Adipocyte (in vitro differentiated cells): ENCODE measurements around the gene RHEX.

Experiments used
- DNase-seq: peaks from one replicate; pipeline ENCODE4 v3.0.0-alpha.2; 2015; ENCODE audit warnings: low read depth
- H3K27me3 ChIP-seq: replicated peaks from 2 replicates; pipeline ENCODE4 v1.7.0; 2013; ENCODE audit warnings: mild to moderate bottlenecking, low read length, moderate library complexity; ENCODE audit not compliant: control insufficient read depth, insufficient read depth
- H3K36me3 ChIP-seq: 2 replicates; pipeline ENCODE4 v1.7.0; 2013; ENCODE audit warnings: low read length, mild to moderate bottlenecking, moderate library complexity; ENCODE audit not compliant: control insufficient read depth, insufficient read depth, severe bottlenecking
- H3K4me1 ChIP-seq: 2 replicates; pipeline ENCODE4 v1.7.0; 2013; ENCODE audit warnings: mild to moderate bottlenecking, low read length, moderate library complexity; ENCODE audit not compliant: control insufficient read depth, insufficient read depth
- H3K4me3 ChIP-seq: 2 replicates; pipeline ENCODE4 v1.7.0; 2013; ENCODE audit warnings: mild to moderate bottlenecking, low read length, moderate library complexity
- H3K9ac ChIP-seq: 2 replicates; pipeline ENCODE4 v1.7.0; 2013; ENCODE audit warnings: mild to moderate bottlenecking, low read length, moderate library complexity
- H3K9me3 ChIP-seq: 2 replicates; pipeline ENCODE4 v1.7.0; 2013; ENCODE audit warnings: mild to moderate bottlenecking, low read length, moderate library complexity; ENCODE audit not compliant: control insufficient read depth

Gene RHEX

DNA sequence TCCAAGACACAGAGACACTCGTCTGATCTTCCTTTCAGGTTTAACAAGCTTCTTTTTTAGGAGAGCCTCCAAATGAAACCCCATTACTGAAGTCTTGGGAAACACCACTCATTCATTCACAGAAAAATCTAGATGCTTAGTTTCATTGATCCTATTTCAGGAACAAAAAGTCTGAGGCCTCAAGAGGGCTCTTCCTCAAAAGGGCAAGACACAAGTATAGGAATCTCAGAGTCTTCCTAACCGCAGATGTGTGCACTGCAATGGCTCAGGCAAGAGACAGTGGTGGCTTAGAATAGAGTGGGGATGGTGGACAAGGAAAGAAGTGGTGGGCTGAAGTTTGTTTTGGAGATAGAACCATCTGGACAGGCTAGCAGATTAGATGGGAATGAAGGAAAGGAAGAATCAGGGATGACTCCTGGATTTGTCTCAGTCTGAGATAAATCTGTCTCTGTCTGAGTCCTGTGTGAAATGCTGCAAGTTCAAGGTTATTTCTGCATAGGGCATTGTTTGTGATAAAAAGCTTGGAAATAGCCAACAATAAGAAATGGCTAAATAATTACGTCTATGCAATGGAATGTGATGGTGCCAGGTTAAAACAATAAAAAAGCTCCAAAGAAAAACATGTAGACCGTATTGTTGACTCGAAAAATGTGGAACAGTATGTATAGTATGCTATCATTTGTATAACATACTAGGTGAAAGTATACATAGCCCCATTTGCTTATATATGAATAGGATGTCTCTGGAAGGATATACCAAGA is 20.4 kb upstream of the RHEX start:
- H3K36me3 ChIP-seq, result no peaks in the 10 kb centered on the region
- peaks cover 5% of the 10 kb centered on the region for H3K9me3 ChIP-seq
- no peak overlapping the region for H3K9ac ChIP-seq
- no peak overlapping the region for H3K4me3 ChIP-seq
- peaks cover 25% of the 10 kb centered on the region for H3K27me3 ChIP-seq
- no peaks in the 10 kb centered on the region for H3K4me1 ChIP-seq
- DNase-seq, result no peak

DNA sequence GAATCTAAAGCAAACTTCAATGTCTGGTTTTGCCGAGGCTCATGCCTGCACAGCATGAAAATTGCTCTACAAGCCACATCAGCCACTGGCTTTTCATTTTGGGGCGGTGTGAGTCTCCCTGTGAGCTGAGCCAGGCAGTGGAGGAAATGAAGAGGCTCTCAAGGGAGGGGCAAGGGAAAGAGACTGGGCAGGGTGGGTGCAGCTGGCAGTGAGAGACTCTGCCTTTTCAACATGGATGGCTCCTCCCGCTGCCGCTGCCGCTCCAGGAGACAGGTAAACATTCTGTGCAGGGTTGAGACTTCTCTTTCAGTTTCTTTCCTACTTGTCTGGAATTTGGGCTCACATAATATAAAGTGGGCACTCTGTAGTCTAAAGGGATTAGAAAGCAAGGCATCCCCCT is 17.9 kb upstream of the RHEX start:
- no peaks in the 10 kb centered on the region for H3K4me1 ChIP-seq
- no peak for DNase-seq
- H3K4me3 ChIP-seq, result no peak overlapping the region
- H3K36me3 ChIP-seq, result no peaks in the 10 kb centered on the region
- H3K9me3 ChIP-seq, result peaks cover 5% of the 10 kb centered on the region
- no peak overlapping the region for H3K9ac ChIP-seq
- peaks cover 37% of the 10 kb centered on the region for H3K27me3 ChIP-seq

DNA sequence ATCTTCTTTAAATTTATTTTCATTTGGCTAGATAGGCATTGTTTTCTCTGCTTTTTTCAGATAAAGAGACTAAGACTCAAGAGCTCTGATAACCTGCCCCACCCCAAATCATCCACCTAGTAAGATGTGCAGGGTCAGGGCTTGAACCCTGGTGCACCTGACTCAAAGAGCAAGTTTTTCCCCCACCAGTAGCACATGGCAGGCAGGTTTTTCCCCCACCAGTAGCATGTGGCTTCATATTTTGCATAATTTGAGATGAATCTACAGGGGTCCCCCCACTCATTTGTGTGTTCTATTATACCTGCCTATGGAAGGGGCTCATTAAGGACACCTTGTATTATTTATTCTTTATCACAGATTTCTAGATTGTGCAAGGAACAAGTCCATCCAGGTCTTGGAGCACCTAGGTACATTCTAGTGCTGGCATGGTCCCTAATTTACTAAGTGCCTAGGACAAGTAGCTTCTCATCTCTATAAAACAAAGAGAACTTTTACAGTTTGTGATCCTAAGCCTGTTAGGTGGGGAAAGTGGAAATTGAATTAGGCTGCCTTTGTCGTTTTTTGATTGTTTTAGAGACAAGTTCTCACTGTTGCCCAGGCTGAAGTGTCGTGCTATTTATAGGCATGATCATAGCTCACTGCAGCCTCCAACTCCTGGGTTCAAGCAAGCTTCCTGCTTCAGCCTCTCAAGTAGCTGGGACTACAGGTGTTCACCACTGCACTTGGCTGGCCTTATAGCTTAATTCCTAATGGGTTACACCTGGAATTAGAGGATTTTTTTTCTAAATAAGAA is 16.1 kb upstream of the RHEX start:
- no peak overlapping the region for H3K4me3 ChIP-seq
- no peak for DNase-seq
- peaks cover 5% of the 10 kb centered on the region for H3K9me3 ChIP-seq
- peaks cover 43% of the 10 kb centered on the region for H3K27me3 ChIP-seq
- no peak overlapping the region for H3K9ac ChIP-seq
- H3K36me3 ChIP-seq, result no peaks in the 10 kb centered on the region
- H3K4me1 ChIP-seq, result no peaks in the 10 kb centered on the region

DNA sequence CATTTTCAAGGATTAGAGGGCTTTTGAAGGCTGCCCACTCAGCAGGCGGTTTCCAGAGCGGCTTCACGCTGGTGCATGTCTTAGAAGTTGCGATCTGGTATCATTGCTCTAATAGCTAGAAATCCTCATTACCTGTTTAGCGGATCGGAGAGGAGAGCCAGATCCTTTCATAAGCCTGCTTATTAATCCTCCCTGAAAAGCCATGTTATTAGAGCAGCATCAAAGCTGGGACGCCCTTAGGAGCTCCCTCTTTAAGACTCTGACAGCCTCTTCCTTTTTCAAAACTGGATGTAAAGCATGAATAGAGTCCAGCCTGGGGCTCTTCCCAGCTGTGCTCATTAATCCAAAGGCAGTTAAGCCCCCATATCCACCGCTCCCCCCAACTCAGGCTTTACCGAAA is 15.4 kb upstream of the RHEX start:
- DNase-seq, result no peak
- Histone ChIP-seq H3K9me3 (peaks cover 5% of the 10 kb centered on the region), H3K27me3 (peaks cover 43% of the 10 kb centered on the region), H3K4me3 (no peak overlapping the region), H3K9ac (no peak overlapping the region), H3K36me3 (no peaks in the 10 kb centered on the region), H3K4me1 (no peaks in the 10 kb centered on the region)

DNA sequence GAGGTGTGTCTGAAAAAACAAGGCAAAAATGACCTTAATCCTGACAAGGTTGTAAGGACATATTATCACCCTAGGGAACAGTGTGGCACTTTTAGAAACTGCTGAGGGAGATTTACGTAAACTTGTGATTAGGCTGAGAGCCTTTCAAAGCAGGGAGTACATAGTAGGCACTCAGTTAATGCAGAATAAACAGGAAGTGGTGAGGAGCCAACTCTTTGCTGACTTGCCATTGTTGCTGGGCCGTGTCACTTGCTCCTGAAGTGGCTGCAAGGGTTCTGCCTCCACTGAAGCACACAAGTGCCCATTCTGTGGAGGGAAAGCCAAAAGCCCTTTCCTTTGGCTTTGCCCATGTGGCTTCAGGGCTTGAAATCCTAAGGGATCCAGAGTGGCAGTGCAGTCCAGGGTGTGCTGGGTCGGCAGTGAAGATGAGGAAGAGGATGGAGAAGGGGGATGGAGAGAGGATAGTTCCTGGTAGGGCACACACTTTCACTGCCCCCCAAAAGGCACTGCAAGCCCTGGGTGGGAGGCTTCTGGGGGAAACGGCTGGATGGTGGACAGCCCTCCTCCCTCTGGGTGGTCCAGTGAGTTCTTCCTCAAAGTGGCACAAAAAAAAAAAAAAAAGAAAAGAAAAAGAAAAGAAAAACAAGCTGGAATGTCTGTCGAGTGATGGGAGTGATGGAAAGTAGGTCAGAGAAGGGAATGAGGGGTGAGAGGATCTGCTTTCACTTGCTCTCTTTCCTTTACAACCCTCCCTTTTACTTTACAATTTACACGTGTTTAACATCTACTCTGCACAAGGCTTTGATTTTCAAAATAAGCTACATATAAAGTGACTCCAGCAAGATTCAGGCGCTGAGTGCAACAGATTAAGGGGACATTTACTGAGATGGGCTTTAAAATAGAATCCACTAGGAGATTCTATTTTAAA is 13.7 kb upstream of the RHEX start:
- Histone ChIP-seq H3K4me3 (no peak overlapping the region), H3K9me3 (no peaks in the 10 kb centered on the region), H3K36me3 (no peaks in the 10 kb centered on the region), H3K27me3 (peaks cover 43% of the 10 kb centered on the region), H3K9ac (no peak overlapping the region), H3K4me1 (no peaks in the 10 kb centered on the region)
- no peak for DNase-seq

DNA sequence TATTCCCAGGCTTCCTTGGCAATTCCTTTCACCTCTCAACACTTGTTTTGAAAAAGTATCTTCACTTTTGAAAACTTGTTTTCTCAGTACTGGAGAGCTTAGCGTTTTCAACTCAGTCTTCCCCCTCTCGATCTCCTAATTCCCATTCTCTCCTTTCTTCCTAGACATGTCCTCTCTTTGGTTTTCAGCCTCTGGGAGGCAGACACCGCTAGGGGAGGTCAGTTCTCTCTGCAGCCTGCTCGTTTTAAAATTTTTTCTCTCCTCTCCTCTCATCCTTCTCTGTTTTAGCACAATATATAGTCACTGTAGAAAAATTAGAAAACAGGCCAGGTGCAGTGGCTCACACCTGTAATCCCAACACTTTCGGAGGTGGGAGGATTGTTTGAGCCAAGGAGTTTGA is 12.6 kb upstream of the RHEX start:
- H3K9me3 ChIP-seq, result no peaks in the 10 kb centered on the region
- no peak overlapping the region for H3K4me3 ChIP-seq
- no peaks in the 10 kb centered on the region for H3K36me3 ChIP-seq
- H3K9ac ChIP-seq, result no peak overlapping the region
- H3K4me1 ChIP-seq, result no peaks in the 10 kb centered on the region
- peaks cover 33% of the 10 kb centered on the region for H3K27me3 ChIP-seq
- no peak for DNase-seq

DNA sequence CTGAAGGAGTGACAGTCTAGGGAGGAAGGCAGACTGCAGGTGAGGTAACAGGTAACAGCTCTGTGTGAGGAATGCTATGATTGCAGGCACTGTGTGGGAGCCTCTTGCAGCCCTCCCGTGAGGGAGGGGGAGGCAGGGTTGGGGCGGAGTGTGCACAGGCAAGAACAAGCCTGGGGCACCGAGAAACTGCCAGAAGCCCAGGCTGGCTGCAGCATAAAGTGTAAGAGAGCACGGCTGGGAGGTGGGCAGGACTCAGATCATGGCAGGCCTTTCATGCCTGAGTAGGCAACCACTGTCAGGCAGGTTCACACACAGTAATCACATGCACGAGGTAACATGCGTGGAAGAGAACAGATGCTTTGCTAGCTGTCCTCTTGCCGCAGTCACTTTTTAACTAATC is 11.3 kb upstream of the RHEX start:
- no peak overlapping the region for H3K9ac ChIP-seq
- H3K4me3 ChIP-seq, result no peak overlapping the region
- no peaks in the 10 kb centered on the region for H3K36me3 ChIP-seq
- peaks cover 24% of the 10 kb centered on the region for H3K27me3 ChIP-seq
- H3K4me1 ChIP-seq, result no peaks in the 10 kb centered on the region
- no peak for DNase-seq
- H3K9me3 ChIP-seq, result no peaks in the 10 kb centered on the region

DNA sequence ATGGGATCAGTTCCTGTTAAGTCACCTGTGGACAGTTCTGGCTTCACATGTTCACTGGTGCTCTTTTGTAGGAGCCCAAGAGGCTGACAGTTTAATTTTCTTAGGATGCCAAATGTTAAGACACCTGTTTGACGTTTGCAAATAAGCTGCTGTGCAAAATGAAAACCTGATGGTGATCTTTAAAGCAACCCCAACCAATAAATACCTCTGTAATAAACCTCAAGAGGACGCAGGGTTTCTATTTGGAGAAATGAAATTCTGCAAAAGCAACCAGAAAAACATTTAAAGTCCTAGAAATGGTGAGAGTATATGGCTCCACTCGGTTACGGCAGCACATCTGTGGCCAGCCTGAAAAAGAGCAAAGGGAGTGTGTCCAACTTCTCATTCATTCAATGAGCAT is 5.7 kb upstream of the RHEX start:
- H3K9me3 ChIP-seq, result no peaks in the 10 kb centered on the region
- no peak for DNase-seq
- no peaks in the 10 kb centered on the region for H3K36me3 ChIP-seq
- H3K9ac ChIP-seq, result no peak overlapping the region
- H3K27me3 ChIP-seq, result peaks cover 16% of the 10 kb centered on the region
- H3K4me3 ChIP-seq, result no peak overlapping the region
- H3K4me1 ChIP-seq, result no peaks in the 10 kb centered on the region

DNA sequence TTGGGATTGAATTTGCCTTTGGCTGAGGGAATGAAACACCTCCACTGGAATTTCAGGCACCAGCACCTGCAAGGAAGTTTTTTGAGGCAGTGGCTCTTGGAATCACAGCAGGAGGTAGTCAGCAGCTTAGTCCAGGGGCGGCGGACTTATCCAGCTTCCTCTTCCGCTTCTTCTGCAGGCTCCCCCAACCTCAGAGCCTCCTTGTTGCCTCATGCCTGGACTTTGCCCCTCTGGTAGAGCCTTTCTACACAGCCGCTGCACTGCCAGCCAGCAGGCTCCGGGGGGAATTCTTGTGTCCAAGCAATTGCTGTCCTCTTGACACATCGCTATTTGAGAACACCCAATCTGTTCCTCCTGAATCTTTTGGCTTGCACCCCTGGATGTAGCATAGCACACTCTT is 4.4 kb upstream of the RHEX start:
- H3K4me3 ChIP-seq, result no peak overlapping the region
- H3K9ac ChIP-seq, result no peak overlapping the region
- H3K27me3 ChIP-seq, result peaks cover 16% of the 10 kb centered on the region
- no peak for DNase-seq
- no peaks in the 10 kb centered on the region for H3K9me3 ChIP-seq
- H3K36me3 ChIP-seq, result no peaks in the 10 kb centered on the region
- no peaks in the 10 kb centered on the region for H3K4me1 ChIP-seq

DNA sequence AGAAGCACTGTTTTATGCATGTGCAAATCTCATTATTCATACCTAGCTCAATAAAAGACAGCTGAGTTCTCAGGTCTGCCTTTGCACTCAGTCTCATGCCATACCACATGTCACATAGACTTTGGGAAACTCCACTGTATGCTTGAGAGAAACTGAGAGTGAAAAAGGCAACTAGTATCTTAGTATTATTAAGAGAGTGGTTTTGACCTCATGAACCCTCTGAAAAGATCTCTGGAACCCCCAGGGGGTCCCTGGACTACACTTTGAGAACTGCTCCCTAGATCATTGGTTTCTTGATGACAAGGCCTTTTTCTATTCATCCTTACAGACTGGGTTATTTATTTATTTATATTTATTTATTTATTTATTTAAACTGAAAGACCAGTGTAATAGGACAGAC is 3.7 kb upstream of the RHEX start:
- no peak overlapping the region for H3K4me3 ChIP-seq
- H3K36me3 ChIP-seq, result no peaks in the 10 kb centered on the region
- peaks cover 16% of the 10 kb centered on the region for H3K27me3 ChIP-seq
- no peaks in the 10 kb centered on the region for H3K4me1 ChIP-seq
- no peak overlapping the region for H3K9ac ChIP-seq
- DNase-seq, result no peak
- no peaks in the 10 kb centered on the region for H3K9me3 ChIP-seq
